ENCODE results near the gene TAGAP.

Gene TAGAP

DNA sequence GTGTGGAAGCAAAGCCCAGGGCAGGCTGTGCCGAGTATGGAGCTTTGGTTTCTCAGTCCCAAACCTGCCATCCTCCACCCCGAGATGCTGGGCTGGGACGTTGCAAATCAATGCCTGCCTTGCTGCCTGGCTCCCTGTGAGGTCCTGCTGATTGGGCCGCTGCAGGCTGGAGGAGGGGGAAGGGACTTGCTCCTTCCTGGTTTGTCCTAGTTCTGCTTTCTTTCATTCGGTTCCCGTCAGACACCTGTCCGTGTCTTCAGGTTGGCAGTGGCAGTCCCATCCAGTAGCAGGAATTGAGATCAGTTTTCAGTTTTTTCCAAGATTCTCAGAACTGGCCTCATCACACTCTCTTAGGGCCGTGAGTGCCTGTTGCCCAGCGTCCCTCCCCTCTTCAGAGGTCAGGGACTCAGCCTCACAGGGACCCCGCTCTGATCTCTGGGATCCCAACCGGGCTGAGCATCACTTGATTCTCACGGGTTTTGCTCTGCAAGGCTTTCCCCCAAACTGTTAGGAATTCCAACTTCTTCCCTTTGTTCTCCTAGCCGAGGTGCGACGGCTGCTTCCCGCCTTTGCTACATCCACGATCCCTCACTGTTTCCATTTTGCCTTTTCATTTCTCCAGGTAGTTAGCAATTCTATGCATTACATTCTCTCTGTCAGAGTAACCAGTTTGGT lies 24.2 kb upstream of the TAGAP start:
- Histone ChIP-seq H3K4me2 (ENCODE audit: low read length) (peak overlapping the region; percentile 64), H3K27me3 (ENCODE audit: control insufficient read depth, low read length) (no peaks in the 10 kb centered on the region), H3K9me3 (ENCODE audit: control insufficient read depth, insufficient read depth, low read length) (peaks cover 3% of the 10 kb centered on the region; the same call in 1 of the 2 replicates), H3K36me3 (ENCODE audit: control insufficient read depth, low read length) (no peaks in the 10 kb centered on the region), H3K4me1 (ENCODE audit: control insufficient read depth, low read length) (peaks cover 73% of the 10 kb centered on the region), H3F3A (ENCODE audit: control insufficient read depth, insufficient read depth) (peaks cover 4% of the 10 kb centered on the region; the same call in 1 of the 2 replicates), H3K9me2 (replicated peaks; ENCODE audit: control insufficient read depth, low read length) (no peaks in the 10 kb centered on the region), H3K27ac (ENCODE audit: low read depth, low read length) (peak overlapping the region; percentile 22; the same call in 1 of the 2 replicates), H3K79me2 (ENCODE audit: control insufficient read depth, low read length) (no peaks in the 10 kb centered on the region), H4K20me1 (ENCODE audit: control insufficient read depth, insufficient read depth, low read depth, low read length) (no peaks in the 10 kb centered on the region), H3K4me3 (ENCODE audit: low read length) (peak overlapping the region; percentile 61)
- no peak for TF ChIP-seq EZH2phosphoT487 (IDR thresholded peaks at IDR 0.05; ENCODE audit: borderline replicate concordance, low read length)
- TF ChIP-seq, protein P1, sequence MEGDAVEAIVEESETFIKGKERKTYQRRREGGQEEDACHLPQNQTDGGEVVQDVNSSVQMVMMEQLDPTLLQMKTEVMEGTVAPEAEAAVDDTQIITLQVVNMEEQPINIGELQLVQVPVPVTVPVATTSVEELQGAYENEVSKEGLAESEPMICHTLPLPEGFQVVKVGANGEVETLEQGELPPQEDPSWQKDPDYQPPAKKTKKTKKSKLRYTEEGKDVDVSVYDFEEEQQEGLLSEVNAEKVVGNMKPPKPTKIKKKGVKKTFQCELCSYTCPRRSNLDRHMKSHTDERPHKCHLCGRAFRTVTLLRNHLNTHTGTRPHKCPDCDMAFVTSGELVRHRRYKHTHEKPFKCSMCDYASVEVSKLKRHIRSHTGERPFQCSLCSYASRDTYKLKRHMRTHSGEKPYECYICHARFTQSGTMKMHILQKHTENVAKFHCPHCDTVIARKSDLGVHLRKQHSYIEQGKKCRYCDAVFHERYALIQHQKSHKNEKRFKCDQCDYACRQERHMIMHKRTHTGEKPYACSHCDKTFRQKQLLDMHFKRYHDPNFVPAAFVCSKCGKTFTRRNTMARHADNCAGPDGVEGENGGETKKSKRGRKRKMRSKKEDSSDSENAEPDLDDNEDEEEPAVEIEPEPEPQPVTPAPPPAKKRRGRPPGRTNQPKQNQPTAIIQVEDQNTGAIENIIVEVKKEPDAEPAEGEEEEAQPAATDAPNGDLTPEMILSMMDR (IDR thresholded peaks at IDR 0.05; ENCODE audit: low read depth, low read length, poor library complexity, severe bottlenecking): no peak

DNA sequence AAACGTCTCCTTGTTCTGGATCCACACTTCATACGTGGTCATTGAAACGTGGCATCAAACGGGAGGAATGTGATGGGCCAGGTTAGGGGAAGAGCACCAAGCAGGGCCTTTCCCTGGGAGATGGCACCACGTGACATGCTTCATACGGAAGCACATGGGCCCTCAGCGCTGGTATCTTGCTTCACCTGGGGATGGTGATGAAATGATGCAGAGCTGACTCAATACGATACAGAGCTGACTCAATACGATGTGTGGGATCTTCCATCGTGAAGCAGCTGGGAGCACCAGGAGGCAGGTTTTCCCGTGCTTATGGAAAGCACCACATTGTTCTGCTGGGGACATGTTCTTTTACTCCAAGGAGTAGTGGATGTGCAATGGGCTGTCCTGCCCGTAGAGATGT lies 22.5 kb upstream of the TAGAP start:
- H3K79me2 ChIP-seq (ENCODE audit: control insufficient read depth, low read length): no peaks in the 10 kb centered on the region
- H3F3A ChIP-seq (ENCODE audit: control insufficient read depth, insufficient read depth): peaks cover 20% of the 10 kb centered on the region
- H3K4me3 ChIP-seq (ENCODE audit: low read length): no peak overlapping the region
- H3K36me3 ChIP-seq (ENCODE audit: control insufficient read depth, low read length): no peaks in the 10 kb centered on the region
- H3K27me3 ChIP-seq (ENCODE audit: control insufficient read depth, low read length): no peaks in the 10 kb centered on the region
- no peaks in the 10 kb centered on the region for H4K20me1 ChIP-seq (ENCODE audit: control insufficient read depth, insufficient read depth, low read depth, low read length)
- H3K4me1 ChIP-seq (ENCODE audit: control insufficient read depth, low read length): peaks cover 86% of the 10 kb centered on the region
- TF ChIP-seq EZH2phosphoT487 (IDR thresholded peaks at IDR 0.05; ENCODE audit: borderline replicate concordance, low read length): no peak
- TF ChIP-seq, protein P1 (IDR thresholded peaks at IDR 0.05; ENCODE audit: low read depth, low read length, poor library complexity, severe bottlenecking): no peak
- no peak overlapping the region for H3K4me2 ChIP-seq (ENCODE audit: low read length)
- no peak overlapping the region for H3K27ac ChIP-seq (ENCODE audit: low read depth, low read length)
- no peaks in the 10 kb centered on the region for H3K9me2 ChIP-seq (replicated peaks; ENCODE audit: control insufficient read depth, low read length)
- peaks cover 3% of the 10 kb centered on the region; the same call in 1 of the 2 replicates for H3K9me3 ChIP-seq (ENCODE audit: control insufficient read depth, insufficient read depth, low read length)

DNA sequence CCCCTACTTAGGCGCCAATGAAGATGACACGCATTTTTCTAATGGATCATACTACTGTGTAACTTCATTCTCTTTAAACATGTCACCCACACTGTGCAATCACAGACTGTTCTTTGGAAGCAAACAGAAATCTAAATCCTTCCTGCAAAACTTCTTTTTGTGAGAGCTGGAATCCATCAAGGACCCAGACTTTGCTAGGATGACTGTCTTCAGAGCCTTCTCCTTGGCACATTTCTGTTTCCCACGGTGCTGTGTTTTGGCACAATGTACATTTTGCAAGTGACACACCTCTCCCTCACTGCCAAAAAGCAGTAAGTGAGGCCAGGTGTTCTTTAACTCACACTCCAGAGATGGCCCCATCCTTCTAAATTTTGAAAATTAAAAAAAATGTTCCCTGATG lies 21.7 kb upstream of the TAGAP start:
- no peak overlapping the region for H3K4me3 ChIP-seq (ENCODE audit: low read length)

More for the DNA sequence above, 21.7 kb upstream of the TAGAP start:
- Histone ChIP-seq H3F3A (ENCODE audit: control insufficient read depth, insufficient read depth) (peaks cover 28% of the 10 kb centered on the region), H3K27me3 (ENCODE audit: control insufficient read depth, low read length) (no peaks in the 10 kb centered on the region), H3K9me2 (replicated peaks; ENCODE audit: control insufficient read depth, low read length) (no peaks in the 10 kb centered on the region), H4K20me1 (ENCODE audit: control insufficient read depth, insufficient read depth, low read depth, low read length) (no peaks in the 10 kb centered on the region), H3K4me1 (ENCODE audit: control insufficient read depth, low read length) (peaks cover 86% of the 10 kb centered on the region), H3K36me3 (ENCODE audit: control insufficient read depth, low read length) (no peaks in the 10 kb centered on the region), H3K9me3 (ENCODE audit: control insufficient read depth, insufficient read depth, low read length) (no peaks in the 10 kb centered on the region), H3K4me2 (ENCODE audit: low read length) (no peak overlapping the region), H3K79me2 (ENCODE audit: control insufficient read depth, low read length) (no peaks in the 10 kb centered on the region), H3K27ac (ENCODE audit: low read depth, low read length) (no peak overlapping the region)
- no peak for TF ChIP-seq EZH2phosphoT487 (IDR thresholded peaks at IDR 0.05; ENCODE audit: borderline replicate concordance, low read length)
- TF ChIP-seq, protein P1 (IDR thresholded peaks at IDR 0.05; ENCODE audit: low read depth, low read length, poor library complexity, severe bottlenecking): no peak

Data from DOHH2 (cell line).